Sigmoid colon (tissue), 3 donors: ENCODE results near the gene SYNDIG1L.

ENCODE experiments used
- CTCF ChIP-seq, 4 experiments: fragments of 450-650 bp in 3 of 4; fragments of 200-600 bp in 1 of 4; IDR thresholded peaks; one replicate each; pipeline ENCODE4 v1.5.1; 2016 to 2019; ENCODE audit warnings: antibody characterized with exemption in 4 of 4, mild to moderate bottlenecking in 3 of 4, moderate library complexity in 2 of 4
- POLR2A ChIP-seq, 2 donors: fragments of 450-650 bp; IDR thresholded peaks; one replicate each; pipeline ENCODE4 v1.6.1; 2016; ENCODE audit warnings: antibody characterized with exemption in 2 of 2, mild to moderate bottlenecking in 2 of 2, moderate library complexity in 2 of 2

GRCh38 chr14:74407801-74408154 lies 18.2 kb downstream of the SYNDIG1L start:
- TF ChIP-seq CTCF (IDR thresholded peaks at IDR 0.05) (no peak), POLR2A (IDR thresholded peaks at IDR 0.05) (no peak)
